ENCODE measurements around the gene RAD54L. TPM values are rescaled to one million over a fixed set of nuclear protein-coding genes. Genes with fewer than 3 reads are reported as not detected.
"Not testable (repeated sequence)": the region's sequence is repeated elsewhere in the genome, so short reads cannot be mapped to it uniquely, and the experiment has no call there.

Gene RAD54L
- total and polyA plus RNA-seq, 4 donors, result 0.72 to 2.2 (median 2.1) TPM

DNA sequence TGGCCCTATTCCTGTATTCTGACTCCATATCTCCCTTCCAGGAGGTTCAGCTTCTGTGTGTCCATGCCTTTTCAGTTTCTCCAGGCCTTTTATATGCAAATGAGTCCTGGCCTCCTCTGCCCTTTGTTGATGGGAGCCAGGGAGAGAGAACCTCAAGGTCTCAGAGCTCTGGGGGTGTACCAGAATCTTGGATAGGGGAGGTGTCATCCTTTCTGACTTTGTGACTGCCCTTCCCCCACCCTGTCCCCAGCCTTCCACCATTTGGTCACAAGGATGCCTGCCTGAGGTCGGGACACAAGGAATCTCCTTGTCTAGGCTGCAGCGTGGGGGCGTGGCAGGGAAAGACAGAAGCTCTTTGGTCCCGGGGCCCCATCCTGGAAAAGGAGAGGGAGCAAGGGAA lies 25.8 kb upstream of the RAD54L start:
- H3K36me3 ChIP-seq (ENCODE audit: control insufficient read depth in 4 of 4, insufficient read depth in 4 of 4, low read length in 4 of 4), result no peaks in the 10 kb centered on the region
- ATAC-seq (ENCODE audit: insufficient read depth, low FRiP score) (no peak), DNase-seq (no peak)
- H3K27me3 ChIP-seq (ENCODE audit: control insufficient read depth in 3 of 3, insufficient read depth in 3 of 3, low read length in 2 of 3), result no peaks in the 10 kb centered on the region
- H3K4me3 ChIP-seq, result no peak overlapping the region
- H3K9ac ChIP-seq (ENCODE audit: insufficient read depth in 1 of 2, low read length in 2 of 2), result no peak overlapping the region
- WGBS, 2 donors, result 69 to 85% methylated on average over 4 of the region's 4 CpGs
- no peaks in the 10 kb centered on the region for H3K4me1 ChIP-seq (ENCODE audit: control insufficient read depth in 5 of 5, insufficient read depth in 5 of 5, low read length in 5 of 5)
- H3K9me3 ChIP-seq (ENCODE audit: control insufficient read depth in 4 of 4, insufficient read depth in 3 of 4, low read length in 3 of 4), result no peaks in the 10 kb centered on the region
- TF ChIP-seq, protein P1, sequence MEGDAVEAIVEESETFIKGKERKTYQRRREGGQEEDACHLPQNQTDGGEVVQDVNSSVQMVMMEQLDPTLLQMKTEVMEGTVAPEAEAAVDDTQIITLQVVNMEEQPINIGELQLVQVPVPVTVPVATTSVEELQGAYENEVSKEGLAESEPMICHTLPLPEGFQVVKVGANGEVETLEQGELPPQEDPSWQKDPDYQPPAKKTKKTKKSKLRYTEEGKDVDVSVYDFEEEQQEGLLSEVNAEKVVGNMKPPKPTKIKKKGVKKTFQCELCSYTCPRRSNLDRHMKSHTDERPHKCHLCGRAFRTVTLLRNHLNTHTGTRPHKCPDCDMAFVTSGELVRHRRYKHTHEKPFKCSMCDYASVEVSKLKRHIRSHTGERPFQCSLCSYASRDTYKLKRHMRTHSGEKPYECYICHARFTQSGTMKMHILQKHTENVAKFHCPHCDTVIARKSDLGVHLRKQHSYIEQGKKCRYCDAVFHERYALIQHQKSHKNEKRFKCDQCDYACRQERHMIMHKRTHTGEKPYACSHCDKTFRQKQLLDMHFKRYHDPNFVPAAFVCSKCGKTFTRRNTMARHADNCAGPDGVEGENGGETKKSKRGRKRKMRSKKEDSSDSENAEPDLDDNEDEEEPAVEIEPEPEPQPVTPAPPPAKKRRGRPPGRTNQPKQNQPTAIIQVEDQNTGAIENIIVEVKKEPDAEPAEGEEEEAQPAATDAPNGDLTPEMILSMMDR (IDR thresholded peaks at IDR 0.05; ENCODE audit: control extremely low read depth, extremely low read depth), result no peak
- no peak overlapping the region for H3K27ac ChIP-seq (ENCODE audit: low read depth in 1 of 2, low read length in 1 of 2)

DNA sequence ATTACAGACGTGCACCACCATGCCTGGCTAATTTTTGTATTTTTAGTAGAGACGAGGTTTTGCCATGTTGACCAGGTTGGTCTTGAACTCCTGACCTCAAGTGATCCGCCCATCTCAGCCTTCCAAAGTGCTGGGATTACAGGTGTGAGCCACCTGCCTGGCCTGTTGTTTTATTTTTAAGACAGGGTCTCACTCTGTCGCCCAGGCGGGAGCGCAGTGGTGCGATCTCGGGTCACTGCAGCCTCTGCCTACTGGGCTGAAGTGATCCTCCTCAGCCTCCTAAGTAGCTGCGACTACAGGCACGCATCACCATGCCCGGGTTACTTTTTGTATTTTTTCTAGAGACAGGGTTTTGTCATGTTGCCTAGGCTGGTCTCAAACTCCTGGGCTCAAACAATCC lies 24.5 kb upstream of the RAD54L start:
- not testable (repeated sequence) for H3K36me3 ChIP-seq (ENCODE audit: control insufficient read depth in 4 of 4, insufficient read depth in 4 of 4, low read length in 4 of 4); H3K9ac ChIP-seq (ENCODE audit: insufficient read depth in 1 of 2, low read length in 2 of 2); H3K9me3 ChIP-seq (ENCODE audit: control insufficient read depth in 4 of 4, insufficient read depth in 3 of 4, low read length in 3 of 4); H3K4me1 ChIP-seq (ENCODE audit: control insufficient read depth in 5 of 5, insufficient read depth in 5 of 5, low read length in 5 of 5); H3K27ac ChIP-seq (ENCODE audit: low read depth in 1 of 2, low read length in 1 of 2); ATAC-seq (ENCODE audit: insufficient read depth, low FRiP score); H3K4me3 ChIP-seq; DNase-seq; H3K27me3 ChIP-seq (ENCODE audit: control insufficient read depth in 3 of 3, insufficient read depth in 3 of 3, low read length in 2 of 3)
- WGBS, 2 donors, result 79 to 91% methylated on average over 11 of the region's 11 CpGs

DNA sequence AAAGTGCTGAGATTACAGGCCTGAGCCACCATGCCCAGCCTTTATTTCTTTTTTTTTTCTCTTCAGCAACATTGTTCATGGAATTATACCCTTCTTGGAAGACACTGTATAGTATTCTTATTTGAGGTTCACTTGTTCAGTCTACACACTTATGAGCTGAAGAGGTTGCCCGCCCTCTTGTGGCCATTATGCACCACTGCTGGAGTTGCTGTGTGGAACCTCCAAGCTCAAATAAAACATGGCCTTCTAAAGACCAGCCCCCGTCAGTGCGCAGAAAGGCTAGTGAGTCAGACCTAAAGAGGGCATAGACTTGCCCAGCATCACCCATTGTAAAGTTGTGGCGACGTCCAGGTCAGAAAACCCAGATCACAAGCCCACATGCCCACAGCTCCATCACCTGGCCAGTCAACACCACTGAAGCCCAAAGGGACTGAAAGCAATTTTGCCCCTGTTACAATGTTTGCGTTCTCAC lies 24.1 kb upstream of the RAD54L start:
- WGBS, 2 donors, result 16 to 27% methylated on average over 6 of the region's 6 CpGs
- H3K4me1 ChIP-seq (ENCODE audit: control insufficient read depth in 5 of 5, insufficient read depth in 5 of 5, low read length in 5 of 5), result no peaks in the 10 kb centered on the region
- H3K9ac ChIP-seq (ENCODE audit: insufficient read depth in 1 of 2, low read length in 2 of 2), result no peak overlapping the region
- no peak overlapping the region for H3K4me3 ChIP-seq
- H3K9me3 ChIP-seq (ENCODE audit: control insufficient read depth in 4 of 4, insufficient read depth in 3 of 4, low read length in 3 of 4), result no peaks in the 10 kb centered on the region
- H3K36me3 ChIP-seq (ENCODE audit: control insufficient read depth in 4 of 4, insufficient read depth in 4 of 4, low read length in 4 of 4), result no peaks in the 10 kb centered on the region
- H3K27me3 ChIP-seq (ENCODE audit: control insufficient read depth in 3 of 3, insufficient read depth in 3 of 3, low read length in 2 of 3), result no peaks in the 10 kb centered on the region
- DNase-seq (peak; percentile 67 to 81 (median 79)), ATAC-seq (ENCODE audit: insufficient read depth, low FRiP score) (peak; percentile 59)
- TF ChIP-seq, protein P1 (IDR thresholded peaks at IDR 0.05; ENCODE audit: control extremely low read depth, extremely low read depth), result peak; percentile 81
- H3K27ac ChIP-seq (ENCODE audit: low read depth in 1 of 2, low read length in 1 of 2), result no peak overlapping the region

DNA sequence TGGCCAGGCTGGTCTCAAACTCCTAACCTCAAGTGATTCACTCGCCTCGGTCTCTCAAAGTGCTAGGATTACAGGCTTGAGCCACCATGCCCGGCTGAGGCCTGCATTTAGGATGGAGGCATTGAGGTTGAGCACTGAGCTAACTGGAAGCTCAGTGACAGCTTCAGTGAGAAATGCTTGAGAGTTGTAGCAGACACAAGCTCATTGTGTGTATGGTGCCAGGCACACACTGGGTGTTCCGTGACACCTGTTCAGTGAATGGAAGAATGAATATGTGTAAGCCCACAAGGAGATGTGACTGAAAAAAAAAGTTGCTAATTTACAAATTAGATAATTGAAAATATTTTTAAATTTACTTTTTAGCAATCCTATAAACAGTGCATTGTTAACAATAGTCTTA lies 22.6 kb upstream of the RAD54L start:
- TF ChIP-seq, protein P1 (IDR thresholded peaks at IDR 0.05; ENCODE audit: control extremely low read depth, extremely low read depth), result no peak
- Histone ChIP-seq H3K27ac (ENCODE audit: low read depth in 1 of 2, low read length in 1 of 2) (no peak overlapping the region), H3K9me3 (ENCODE audit: control insufficient read depth in 4 of 4, insufficient read depth in 3 of 4, low read length in 3 of 4) (no peaks in the 10 kb centered on the region), H3K4me3 (no peak overlapping the region), H3K36me3 (ENCODE audit: control insufficient read depth in 4 of 4, insufficient read depth in 4 of 4, low read length in 4 of 4) (no peaks in the 10 kb centered on the region), H3K4me1 (ENCODE audit: control insufficient read depth in 5 of 5, insufficient read depth in 5 of 5, low read length in 5 of 5) (no peaks in the 10 kb centered on the region), H3K27me3 (ENCODE audit: control insufficient read depth in 3 of 3, insufficient read depth in 3 of 3, low read length in 2 of 3) (no peaks in the 10 kb centered on the region), H3K9ac (ENCODE audit: insufficient read depth in 1 of 2, low read length in 2 of 2) (no peak overlapping the region)
- no peak for ATAC-seq (ENCODE audit: insufficient read depth, low FRiP score)
- WGBS, 2 donors, result 90 to 93% methylated on average over 4 of the region's 4 CpGs
- no peak for DNase-seq

DNA sequence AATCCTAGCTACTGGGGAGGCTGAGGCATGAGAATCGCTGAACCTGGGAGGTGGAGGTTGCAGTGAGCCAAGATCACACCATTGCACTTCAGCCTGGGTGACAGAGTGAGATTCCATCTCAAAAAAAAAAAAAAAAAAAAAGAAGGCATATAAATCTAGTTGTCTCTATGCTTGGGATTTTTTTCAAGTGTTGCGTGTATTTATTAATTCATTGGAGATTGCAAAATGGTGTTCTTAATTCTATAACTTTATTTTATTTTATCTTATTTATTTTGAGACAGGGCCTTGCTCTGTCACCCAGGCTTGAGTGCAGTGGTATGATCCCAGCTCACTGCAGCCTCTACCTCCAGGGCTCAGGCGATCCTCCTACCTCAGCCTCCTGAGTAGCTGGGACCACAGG lies 16.3 kb upstream of the RAD54L start:
- H3K4me3 ChIP-seq; ATAC-seq (ENCODE audit: insufficient read depth, low FRiP score); H3K9ac ChIP-seq (ENCODE audit: insufficient read depth in 1 of 2, low read length in 2 of 2); H3K27me3 ChIP-seq (ENCODE audit: control insufficient read depth in 3 of 3, insufficient read depth in 3 of 3, low read length in 2 of 3); H3K9me3 ChIP-seq (ENCODE audit: control insufficient read depth in 4 of 4, insufficient read depth in 3 of 4, low read length in 3 of 4); DNase-seq; H3K27ac ChIP-seq (ENCODE audit: low read depth in 1 of 2, low read length in 1 of 2); H3K4me1 ChIP-seq (ENCODE audit: control insufficient read depth in 5 of 5, insufficient read depth in 5 of 5, low read length in 5 of 5); H3K36me3 ChIP-seq (ENCODE audit: control insufficient read depth in 4 of 4, insufficient read depth in 4 of 4, low read length in 4 of 4): not testable (repeated sequence)
- 93 to 99% methylated on average over 3 of the region's 3 CpGs for WGBS, 2 donors
